H9 (cell line): ENCODE results near the gene APBB2. TPM values are rescaled to one million over a fixed set of nuclear protein-coding genes. Genes with fewer than 3 reads are reported as not detected.

ENCODE experiments used
- DNase-seq: peaks from one replicate; pipeline ENCODE4 v3.0.0-alpha.2; 2017
- H2AFZ ChIP-seq: one replicate; pipeline ENCODE4 v1.6.1; 2013; ENCODE audit warnings: mild to moderate bottlenecking, low read length, control low read depth, moderate library complexity
- H2AK5ac ChIP-seq: 2 replicates; pipeline ENCODE4 v1.6.1; 2013; ENCODE audit warnings: low read length, control low read depth, mixed read lengths; ENCODE audit not compliant: insufficient read length
- H2BK120ac ChIP-seq: one replicate; pipeline ENCODE4 v1.6.1; 2013; ENCODE audit warnings: low read depth, mild to moderate bottlenecking, low read length, control low read depth, inconsistent platforms; ENCODE audit not compliant: poor library complexity, severe bottlenecking
- H2BK12ac ChIP-seq: 2 replicates; pipeline ENCODE4 v1.6.1; 2013; ENCODE audit warnings: low read length, control low read depth, mixed read lengths, low read depth; ENCODE audit not compliant: insufficient read length
- H2BK15ac ChIP-seq: 2 replicates; pipeline ENCODE4 v1.6.1; 2013; ENCODE audit warnings: low read depth, low read length, control low read depth
- H2BK20ac ChIP-seq: one replicate; pipeline ENCODE4 v1.6.1; 2013; ENCODE audit warnings: low read depth, mild to moderate bottlenecking, low read length, control low read depth, inconsistent platforms; ENCODE audit not compliant: poor library complexity, severe bottlenecking
- H2BK5ac ChIP-seq: 2 replicates; pipeline ENCODE4 v1.6.1; 2013; ENCODE audit warnings: low read length, control low read depth, mixed read lengths; ENCODE audit not compliant: insufficient read length
- H3K14ac ChIP-seq: 2 replicates; pipeline ENCODE4 v1.6.1; 2013; ENCODE audit warnings: low read length, control low read depth; ENCODE audit not compliant: insufficient read depth
- H3K18ac ChIP-seq: 2 replicates; pipeline ENCODE4 v1.6.1; 2013; ENCODE audit warnings: low read depth, mild to moderate bottlenecking, mixed read lengths, low read length, control low read depth; ENCODE audit not compliant: insufficient read length
- H3K23ac ChIP-seq: 2 replicates; pipeline ENCODE4 v1.6.1; 2013; ENCODE audit warnings: low read length, control low read depth, mixed read lengths, low read depth; ENCODE audit not compliant: insufficient read length
- H3K23me2 ChIP-seq: 2 replicates; pipeline ENCODE4 v1.6.1; 2013; ENCODE audit warnings: low read depth, mild to moderate bottlenecking, mixed read lengths, low read length, control low read depth; ENCODE audit not compliant: insufficient read length, poor library complexity, severe bottlenecking
- H3K27ac ChIP-seq: 2 replicates; pipeline ENCODE4 v1.5.1; 2013; ENCODE audit warnings: low read length, control low read depth, mixed read lengths, low read depth; ENCODE audit not compliant: insufficient read length
- H3K27me3 ChIP-seq: 2 replicates; pipeline ENCODE4 v1.6.1; 2013; ENCODE audit warnings: low read length, control low read depth, inconsistent platforms; ENCODE audit not compliant: insufficient read depth
- H3K4ac ChIP-seq: 2 replicates; pipeline ENCODE4 v1.6.1; 2013; ENCODE audit warnings: low read depth, mild to moderate bottlenecking, control low read depth, inconsistent platforms, low read length, moderate library complexity
- H3K4me1 ChIP-seq: 2 replicates; pipeline ENCODE4 v1.6.1; 2013; ENCODE audit warnings: low read length, control low read depth, inconsistent platforms; ENCODE audit not compliant: insufficient read depth
- H3K4me2 ChIP-seq: 2 replicates; pipeline ENCODE4 v1.6.1; 2013; ENCODE audit warnings: low read length, control low read depth, mixed read lengths; ENCODE audit not compliant: insufficient read length, insufficient read depth
- H3K56ac ChIP-seq: 2 replicates; pipeline ENCODE4 v1.6.1; 2013; ENCODE audit warnings: low read depth, mild to moderate bottlenecking, mixed read lengths, low read length, control low read depth; ENCODE audit not compliant: insufficient read length
- H3K79me1 ChIP-seq: 2 replicates; pipeline ENCODE4 v1.6.1; 2013; ENCODE audit warnings: low read depth, mild to moderate bottlenecking, moderate library complexity, low read length, control low read depth, inconsistent platforms; ENCODE audit not compliant: insufficient read depth, poor library complexity, severe bottlenecking
- H3K79me2 ChIP-seq: 2 replicates; pipeline ENCODE4 v1.6.1; 2013; ENCODE audit warnings: low read length, control low read depth, inconsistent platforms; ENCODE audit not compliant: insufficient read depth
- H3K9ac ChIP-seq: 2 replicates; pipeline ENCODE4 v1.6.1; 2013; ENCODE audit warnings: low read length, control low read depth, mixed read lengths; ENCODE audit not compliant: insufficient read length; ENCODE audit errors: extremely low read depth
- H3K9me3 ChIP-seq: one replicate; pipeline ENCODE4 v1.6.1; 2013; ENCODE audit warnings: low read depth, low read length, inconsistent platforms; ENCODE audit not compliant: control insufficient read depth
- H3T11ph ChIP-seq: one replicate; pipeline ENCODE4 v1.6.1; 2013; ENCODE audit warnings: mild to moderate bottlenecking, low read length, control low read depth, inconsistent platforms
- H4K20me1 ChIP-seq: one replicate; pipeline ENCODE4 v1.6.1; 2013; ENCODE audit not compliant: control insufficient read depth, insufficient read length, insufficient read depth
- H4K5ac ChIP-seq: 2 replicates; pipeline ENCODE4 v1.6.1; 2013; ENCODE audit warnings: low read depth, mild to moderate bottlenecking, mixed read lengths, low read length, control low read depth; ENCODE audit not compliant: insufficient read length
- H4K8ac ChIP-seq: replicated peaks from 2 replicates; pipeline ENCODE4 v1.6.1; 2013; ENCODE audit warnings: low read length, control low read depth, mixed read lengths, low read depth; ENCODE audit not compliant: insufficient read length
- H4K91ac ChIP-seq: 2 replicates; pipeline ENCODE4 v1.6.1; 2013; ENCODE audit warnings: low read depth, mild to moderate bottlenecking, moderate library complexity, mixed read lengths, low read length, control low read depth; ENCODE audit not compliant: insufficient read length
- H3K27ac Mint-ChIP-seq, 3 experiments: 2 replicates in 2 of 3; 3 replicates in 1 of 3; pipeline ENCODE4 v1.8.0; 2020 to 2021; ENCODE audit warnings: mixed read lengths in 3 of 3, mild to moderate bottlenecking in 1 of 3, moderate library complexity in 1 of 3
- H3K27me3 Mint-ChIP-seq: 2 replicates; pipeline ENCODE4 v1.8.0; 2021; ENCODE audit warnings: low read depth, mild to moderate bottlenecking, moderate library complexity, mixed read lengths
- H3K36me3 Mint-ChIP-seq, 3 experiments: 2 replicates in 2 of 3; 3 replicates in 1 of 3; pipeline ENCODE4 v1.8.0; 2020 to 2021; ENCODE audit warnings: low read depth in 3 of 3, mixed read lengths in 3 of 3; ENCODE audit not compliant: insufficient read depth in 1 of 3
- H3K4me1 Mint-ChIP-seq, 2 experiments: 2 replicates each; pipeline ENCODE4 v1.8.0; 2020; ENCODE audit warnings: mixed read lengths in 2 of 2
- H3K4me3 Mint-ChIP-seq, 2 experiments: 2 replicates in 1 of 2; 3 replicates in 1 of 2; pipeline ENCODE4 v1.8.0; 2020 to 2021; ENCODE audit warnings: mild to moderate bottlenecking in 2 of 2, mixed read lengths in 2 of 2, moderate library complexity in 1 of 2
- H3K9me3 Mint-ChIP-seq, 2 experiments: 2 replicates in 1 of 2; 3 replicates in 1 of 2; pipeline ENCODE4 v1.8.0; 2020; ENCODE audit warnings: mild to moderate bottlenecking in 2 of 2, mixed read lengths in 2 of 2, moderate library complexity in 1 of 2
- CTCF ChIP-seq: fragments of 200-600 bp; sonication (generic); conservative IDR thresholded peaks from 3 replicates; pipeline ENCODE4 v1.8.0; 2021; ENCODE audit warnings: antibody characterized with exemption, mild to moderate bottlenecking
- WGBS: extraction: QIAGEN DNeasy Blood & Tissue Kit; methylation state at CpG from one replicate; pipeline ENCODE4 v1.1.7; 2013; ENCODE audit warnings: missing lambda C conversion rate, low lambda C conversion rate, mixed read lengths; ENCODE audit not compliant: insufficient read length; ENCODE audit errors: extremely low coverage; 5-methylcytosine and 5-hydroxymethylcytosine counted together
- total RNA-seq: library from RNA; stranded (reverse); gene quantifications from 2 replicates; pipeline ENCODE4 v1.2.1, GENCODE V29; 2021

APBB2 gene
- total RNA-seq, 1 experiment from 2014 or later = 39.6 TPM

GRCh38 chr4:41245983-41246382 is 31.6 kb upstream of the APBB2 start:
- no peak overlapping the region for H2BK5ac ChIP-seq
- no peak overlapping the region for H3K27ac ChIP-seq
- Mint-ChIP-seq H3K27me3 (peaks cover 2% of the 10 kb centered on the region; the same call in 1 of the 2 replicates), H3K4me1 (peaks cover 0 to 5% of the 10 kb centered on the region in 2 experiments; a peak in 1 of 4 replicates), H3K9me3 (no peaks in the 10 kb centered on the region), H3K4me3 (no peak overlapping the region), H3K27ac (no peak overlapping the region), H3K36me3 (no peaks in the 10 kb centered on the region)
- no peak overlapping the region for H4K91ac ChIP-seq
- no peaks in the 10 kb centered on the region for H3K23me2 ChIP-seq
- H3K18ac ChIP-seq = no peak overlapping the region
- H2BK20ac ChIP-seq = no peak overlapping the region
- H2BK12ac ChIP-seq = no peak overlapping the region
- no peak overlapping the region for H3K9ac ChIP-seq
- H3K14ac ChIP-seq = no peak overlapping the region; the same call in 1 of the 2 replicates
- H3K79me1 ChIP-seq = no peaks in the 10 kb centered on the region
- no peaks in the 10 kb centered on the region for H3K79me2 ChIP-seq
- no peak overlapping the region for H3K4ac ChIP-seq
- H3T11ph ChIP-seq = no peak overlapping the region
- H3K56ac ChIP-seq = no peak overlapping the region
- no peak for TF ChIP-seq CTCF
- no peak overlapping the region for H4K8ac ChIP-seq
- no peak overlapping the region for H3K4me2 ChIP-seq
- no peaks in the 10 kb centered on the region for H3K4me1 ChIP-seq
- no peaks in the 10 kb centered on the region for H4K20me1 ChIP-seq
- no peak overlapping the region for H2BK15ac ChIP-seq
- no peak overlapping the region for H2AFZ ChIP-seq
- no peak overlapping the region for H3K23ac ChIP-seq
- no peak overlapping the region for H2BK120ac ChIP-seq
- H2AK5ac ChIP-seq = no peak overlapping the region
- H3K27me3 ChIP-seq = no peaks in the 10 kb centered on the region
- WGBS = no CpG with 5 or more reads among the region's 1 CpG
- no peak overlapping the region for H4K5ac ChIP-seq
- DNase-seq = no peak
- no peaks in the 10 kb centered on the region for H3K9me3 ChIP-seq
